ENCODE data around the gene MARK4.

DNA sequence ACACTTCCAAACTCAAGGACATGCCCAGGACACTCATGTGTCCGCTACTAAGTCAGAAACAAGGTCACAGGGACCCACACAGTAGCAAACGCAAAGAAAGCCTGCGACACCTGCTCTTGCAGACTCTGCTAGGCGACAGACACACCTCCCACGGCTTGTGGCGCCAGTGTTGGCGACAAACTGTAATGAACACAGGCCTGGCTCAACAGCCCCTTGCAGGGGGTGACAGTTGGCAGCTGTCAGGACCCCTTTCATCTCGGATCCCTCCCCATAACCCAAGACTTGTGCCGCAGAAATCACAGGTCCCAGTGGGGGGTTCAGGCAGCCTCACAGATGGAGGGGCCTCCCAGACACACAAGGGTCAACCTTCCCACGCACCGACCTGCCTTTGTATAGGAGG lies 71.2 kb downstream of the MARK4 start:
- TF ChIP-seq, protein P1, sequence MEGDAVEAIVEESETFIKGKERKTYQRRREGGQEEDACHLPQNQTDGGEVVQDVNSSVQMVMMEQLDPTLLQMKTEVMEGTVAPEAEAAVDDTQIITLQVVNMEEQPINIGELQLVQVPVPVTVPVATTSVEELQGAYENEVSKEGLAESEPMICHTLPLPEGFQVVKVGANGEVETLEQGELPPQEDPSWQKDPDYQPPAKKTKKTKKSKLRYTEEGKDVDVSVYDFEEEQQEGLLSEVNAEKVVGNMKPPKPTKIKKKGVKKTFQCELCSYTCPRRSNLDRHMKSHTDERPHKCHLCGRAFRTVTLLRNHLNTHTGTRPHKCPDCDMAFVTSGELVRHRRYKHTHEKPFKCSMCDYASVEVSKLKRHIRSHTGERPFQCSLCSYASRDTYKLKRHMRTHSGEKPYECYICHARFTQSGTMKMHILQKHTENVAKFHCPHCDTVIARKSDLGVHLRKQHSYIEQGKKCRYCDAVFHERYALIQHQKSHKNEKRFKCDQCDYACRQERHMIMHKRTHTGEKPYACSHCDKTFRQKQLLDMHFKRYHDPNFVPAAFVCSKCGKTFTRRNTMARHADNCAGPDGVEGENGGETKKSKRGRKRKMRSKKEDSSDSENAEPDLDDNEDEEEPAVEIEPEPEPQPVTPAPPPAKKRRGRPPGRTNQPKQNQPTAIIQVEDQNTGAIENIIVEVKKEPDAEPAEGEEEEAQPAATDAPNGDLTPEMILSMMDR (optimal IDR thresholded peaks at IDR 0.05 in 1 of 3, IDR thresholded peaks at IDR 0.05 in 1 of 3, conservative IDR thresholded peaks at IDR 0.05 in 1 of 3; ENCODE audit: extremely low read depth in 1 of 3, insufficient read depth in 2 of 3, low read length in 3 of 3): no peak
- TF ChIP-seq EZH2 (IDR thresholded peaks at IDR 0.05; ENCODE audit: low read length): no peak
